ENCODE measurements around the gene EXOC4.
"Not testable (repeated sequence)": the region's sequence is repeated elsewhere in the genome, so short reads cannot be mapped to it uniquely, and the experiment has no call there.

The EXOC4 gene

DNA sequence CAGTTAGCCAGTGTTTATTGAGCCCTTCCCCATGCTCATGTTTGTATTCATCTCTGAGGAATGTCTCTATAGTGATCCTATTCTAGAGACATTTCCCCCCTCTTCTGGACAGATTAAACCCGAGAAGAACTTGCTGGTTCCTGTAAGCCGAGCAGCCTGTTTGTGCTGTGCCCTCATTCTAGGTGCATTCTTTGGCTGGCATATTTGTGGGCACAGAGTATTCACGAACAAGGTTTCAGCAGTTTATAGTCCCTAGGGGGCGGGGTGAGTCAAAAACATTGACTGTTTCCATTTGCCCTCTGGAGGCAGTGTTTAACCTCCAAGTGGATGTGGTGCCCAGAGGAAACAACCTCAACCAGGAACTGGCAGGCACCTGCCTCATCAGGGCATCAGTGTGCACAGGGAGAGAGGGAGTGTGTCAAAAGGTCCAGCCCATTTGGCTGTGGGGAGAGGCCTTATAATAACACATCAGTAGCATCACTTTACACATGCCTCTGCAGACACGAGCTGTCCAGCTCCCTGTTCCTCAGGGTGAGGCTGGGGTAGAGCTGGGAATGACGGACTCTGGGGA, 600.9 kb downstream of the EXOC4 start:
- DNase-seq, result peak; percentile 81

DNA sequence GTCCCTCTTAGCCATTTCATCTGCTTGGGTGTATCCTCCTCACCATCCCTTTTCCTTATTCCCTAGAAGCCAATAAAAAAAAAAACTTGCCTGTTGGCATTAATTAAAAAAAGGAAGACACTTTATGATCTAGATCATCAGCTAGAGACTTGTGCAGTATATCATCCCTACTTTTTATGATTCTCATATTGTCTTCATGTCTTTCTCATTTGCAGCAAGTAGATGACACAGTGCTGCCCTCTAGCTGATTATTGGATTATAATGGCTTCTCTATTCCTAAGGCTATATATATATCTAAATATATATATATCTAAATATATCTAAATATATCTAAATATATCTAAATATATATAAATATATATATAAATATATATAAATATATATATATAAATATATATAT, 601.9 kb downstream of the EXOC4 start:
- DNase-seq, result no peak

DNA sequence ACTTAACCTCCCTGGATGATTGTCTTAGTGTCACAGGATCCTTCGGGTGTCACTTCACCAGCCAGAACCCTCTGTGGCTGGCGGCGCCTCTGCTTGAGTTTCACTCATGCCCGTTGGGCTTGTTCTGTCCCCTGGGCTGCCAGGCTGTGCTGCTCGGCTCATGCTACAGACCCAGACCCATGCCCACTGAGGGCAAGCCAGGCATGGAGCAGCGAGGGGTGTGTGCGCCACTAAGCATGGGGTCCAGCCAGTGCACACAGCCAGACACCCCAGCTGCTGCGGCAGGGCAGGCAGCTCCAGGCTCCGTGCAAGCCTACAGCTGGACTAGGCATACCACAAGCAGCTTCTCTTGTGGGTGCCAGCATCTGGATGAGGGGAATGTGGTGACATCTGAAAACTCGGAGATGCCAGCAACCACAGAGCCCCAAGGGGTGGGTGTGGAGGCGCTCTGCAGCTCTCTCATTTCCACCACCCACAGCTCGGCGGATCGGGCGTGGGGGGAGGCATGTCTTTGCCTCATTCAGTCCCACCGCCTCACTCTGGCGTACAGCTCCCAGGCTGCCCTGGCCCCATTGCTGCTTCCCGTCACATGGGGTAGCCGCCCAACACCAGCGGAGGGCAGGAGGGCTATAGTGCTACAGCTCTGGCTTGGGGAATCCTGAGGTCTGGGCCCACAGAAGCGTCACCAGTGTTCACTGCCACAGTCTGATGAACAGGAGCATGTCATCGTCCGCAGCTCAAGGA, 604.7 kb downstream of the EXOC4 start:
- no peak for DNase-seq

DNA sequence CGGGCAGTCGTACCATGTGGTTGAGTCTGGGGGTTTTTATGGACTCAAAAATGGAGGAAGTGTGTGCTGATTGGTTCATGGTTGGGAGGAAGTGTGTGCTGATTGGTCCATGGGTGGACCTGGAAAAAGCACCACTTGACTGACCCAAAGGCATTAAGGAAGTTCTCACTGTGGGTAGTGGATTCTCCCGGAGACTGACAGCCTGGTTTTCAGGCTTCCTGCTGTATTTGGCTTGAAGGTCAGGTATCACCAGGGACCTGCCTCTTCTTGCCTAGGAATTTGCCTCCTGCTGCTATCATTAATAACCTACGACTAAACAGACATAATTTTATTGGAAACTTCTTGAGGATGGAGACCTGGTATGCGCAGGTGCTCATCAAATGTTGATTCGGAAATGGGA, 605.4 kb downstream of the EXOC4 start:
- DNase-seq, result no peak

DNA sequence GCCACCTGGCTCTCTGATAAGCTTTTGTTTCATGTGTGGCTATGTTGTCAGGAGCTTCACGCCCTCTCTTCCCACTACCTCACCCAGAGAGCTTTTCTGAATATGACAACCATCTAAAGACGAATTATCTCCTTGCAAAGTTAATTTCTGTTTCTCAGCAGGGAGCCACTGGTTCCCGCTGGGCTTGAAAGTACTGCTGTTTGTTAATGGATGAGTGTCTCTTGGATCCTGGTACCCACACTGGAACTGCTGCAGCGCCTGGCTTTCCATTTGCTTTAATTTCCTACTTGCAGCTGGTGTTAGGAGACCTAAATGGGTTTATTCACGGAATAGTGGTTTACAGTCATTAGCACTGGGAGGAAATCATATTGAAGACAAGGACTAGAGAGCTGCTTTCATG, 606.4 kb downstream of the EXOC4 start:
- DNase-seq, result peak; percentile 40

DNA sequence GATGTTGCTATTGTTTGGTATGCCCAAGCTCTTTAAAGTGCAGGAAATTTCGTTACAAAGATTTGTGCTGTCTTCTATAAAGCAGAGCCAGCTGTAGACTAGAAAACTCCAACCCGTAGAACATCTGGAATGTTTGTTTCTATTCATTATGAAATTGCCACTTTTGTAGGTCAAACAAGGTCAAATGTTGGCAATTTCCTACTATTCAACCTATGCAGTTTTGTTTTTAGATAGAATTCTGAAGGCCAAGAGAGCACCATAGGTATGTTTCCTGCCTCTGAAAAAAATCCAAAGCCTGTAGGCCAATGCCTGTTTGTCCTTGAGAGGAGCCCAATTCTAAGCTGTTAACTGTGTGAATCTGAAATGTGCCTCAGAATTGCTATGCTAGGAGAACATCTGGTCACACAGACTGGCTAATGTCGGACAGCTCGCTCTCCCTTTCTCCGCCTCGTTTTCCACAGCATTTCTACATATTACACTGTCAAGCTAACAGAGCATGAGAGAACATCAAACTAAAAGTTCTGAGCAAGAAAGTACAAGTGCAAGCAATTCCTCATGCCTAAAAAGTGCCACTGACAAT, 607.1 kb downstream of the EXOC4 start:
- DNase-seq, result no peak

DNA sequence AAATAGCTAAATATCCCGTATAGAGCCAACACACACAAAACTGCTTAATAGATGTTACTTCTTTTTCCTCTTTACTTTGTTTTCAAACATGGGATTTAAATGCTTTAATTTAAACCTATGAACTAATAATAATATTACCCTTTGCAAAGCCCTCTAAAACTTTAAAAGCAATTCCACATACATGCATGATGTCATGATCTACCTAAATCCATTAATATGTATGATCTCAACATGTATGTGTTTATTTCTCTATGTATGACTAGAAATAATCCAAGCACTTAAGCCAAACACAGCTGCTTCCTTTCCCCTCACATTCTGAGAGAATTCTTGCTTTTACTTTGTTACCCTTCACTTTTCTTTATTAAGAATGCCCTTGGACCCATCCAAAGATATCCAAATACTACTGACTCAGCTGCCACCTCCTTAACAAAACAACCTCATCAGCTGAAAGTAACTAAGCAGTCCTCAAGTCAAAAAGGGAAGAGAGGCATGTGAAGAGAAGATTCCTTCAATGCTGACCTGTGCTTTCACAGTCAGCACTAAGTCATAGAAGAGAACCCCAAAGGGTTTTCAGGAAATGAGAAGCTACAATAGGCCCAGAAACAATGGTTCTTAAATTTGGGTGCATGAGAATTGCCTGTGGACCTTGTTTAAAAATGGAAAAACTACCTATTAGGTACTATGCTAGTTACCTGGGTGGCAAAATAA, 607.9 kb downstream of the EXOC4 start:
- no peak for DNase-seq

DNA sequence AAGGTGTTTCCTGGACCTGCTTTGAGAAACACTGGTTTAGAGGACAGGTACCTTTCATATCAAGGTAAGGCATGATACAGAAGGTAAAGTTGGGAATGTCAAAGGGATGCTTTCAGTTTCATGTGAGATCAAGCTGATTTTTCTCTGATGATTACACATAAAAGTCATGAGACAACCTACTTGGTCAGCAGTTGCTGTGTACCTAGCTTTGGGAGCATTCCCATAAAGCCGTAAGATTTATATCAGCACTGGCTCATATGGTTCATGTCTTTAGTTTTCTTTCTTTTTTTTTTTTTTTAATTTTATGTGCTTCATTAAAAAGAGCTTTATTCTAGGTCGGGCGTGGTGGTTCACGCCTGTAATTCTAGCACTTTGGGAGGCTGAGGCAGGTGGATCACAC, 609.0 kb downstream of the EXOC4 start:
- DNase-seq, result no peak

DNA sequence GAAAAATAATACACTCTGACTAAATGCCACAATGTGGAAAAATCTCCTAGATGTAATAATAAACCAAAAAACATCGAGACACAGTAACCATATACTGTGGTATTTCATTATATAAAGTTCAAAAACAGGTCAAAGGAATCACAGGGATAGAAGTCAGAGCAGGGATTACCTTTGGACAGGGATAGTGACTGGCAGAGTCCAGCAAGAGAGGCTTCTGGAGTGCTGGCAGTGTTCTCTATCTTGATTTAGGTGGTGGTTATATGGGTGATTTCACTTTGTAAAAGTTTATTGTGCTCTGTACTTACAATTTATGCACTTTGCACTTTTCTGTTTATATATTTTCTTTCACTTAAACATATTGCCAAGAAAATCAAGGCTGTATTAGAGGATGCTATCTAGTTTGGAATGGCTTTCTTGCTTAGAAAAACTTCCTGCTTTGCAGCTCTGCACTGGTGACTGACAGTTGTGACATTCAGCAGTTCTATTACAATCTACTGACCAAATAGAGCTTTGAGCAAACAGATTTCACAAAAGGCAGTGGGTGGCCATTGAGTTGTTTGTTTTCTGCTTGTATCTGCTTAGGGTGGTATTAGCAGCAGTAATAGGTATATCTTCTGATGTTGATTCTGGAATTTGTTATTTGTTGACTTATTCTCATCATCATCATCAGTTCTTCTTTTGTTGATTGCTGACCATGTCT, 610.6 kb downstream of the EXOC4 start:
- DNase-seq, result no peak

DNA sequence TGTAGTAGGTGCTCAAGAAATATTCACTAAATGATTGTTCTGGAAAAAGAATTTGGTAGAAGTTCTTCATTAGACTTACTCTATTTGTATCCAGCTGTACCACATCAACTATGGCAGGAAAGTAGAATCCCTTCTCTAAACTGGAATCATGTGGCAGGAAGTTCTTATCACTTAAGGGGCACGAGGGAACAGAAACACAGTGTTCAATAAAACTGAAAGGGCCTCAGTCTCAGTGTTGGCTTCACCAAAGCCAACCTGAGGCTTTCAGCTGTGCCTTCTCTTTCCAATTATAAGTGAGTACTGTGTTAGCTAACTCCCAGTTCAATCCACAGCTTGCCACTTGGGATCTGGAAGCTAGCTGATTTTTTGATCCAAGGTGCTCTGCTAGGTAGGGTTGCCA, 616.7 kb downstream of the EXOC4 start:
- DNase-seq, result no peak

DNA sequence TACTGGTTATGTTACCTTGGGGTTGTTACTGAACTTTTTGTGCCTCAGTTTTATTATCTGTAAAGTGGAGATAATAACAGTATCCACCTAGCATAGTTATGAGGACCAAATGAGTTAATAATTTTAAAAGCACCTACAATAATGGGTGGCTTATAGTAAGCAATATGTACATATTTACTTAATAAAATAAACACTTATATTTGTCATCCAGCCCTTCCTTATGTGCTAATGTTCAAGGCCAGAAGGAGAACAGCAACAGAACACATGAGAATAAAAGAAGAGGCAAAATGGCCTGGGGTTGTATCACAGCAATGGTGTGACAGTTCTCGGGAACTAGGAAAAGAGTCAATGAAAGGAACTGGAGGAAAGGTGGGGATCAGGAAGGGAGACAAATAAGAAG, 618.9 kb downstream of the EXOC4 start:
- DNase-seq, result peak; percentile 60

DNA sequence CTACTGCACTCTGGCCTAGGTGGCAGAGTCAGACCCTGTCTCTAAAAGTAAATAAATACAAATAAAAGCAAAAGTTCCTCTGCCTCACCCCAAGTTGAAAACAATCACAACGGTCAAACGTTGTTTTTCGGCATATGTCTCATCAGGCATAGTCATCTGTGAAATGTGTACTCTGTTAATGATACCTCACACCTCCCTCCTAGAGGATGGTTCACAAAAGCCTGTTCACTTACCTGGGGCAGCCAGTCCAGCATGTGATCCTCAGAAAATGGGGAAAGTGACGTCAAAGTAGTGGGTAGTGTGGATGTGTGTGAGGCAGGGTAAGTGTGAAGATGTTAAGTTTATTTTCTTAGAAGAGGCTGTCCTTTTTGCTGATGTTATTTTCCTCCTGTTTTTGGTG, 620.3 kb downstream of the EXOC4 start:
- DNase-seq, result no peak

DNA sequence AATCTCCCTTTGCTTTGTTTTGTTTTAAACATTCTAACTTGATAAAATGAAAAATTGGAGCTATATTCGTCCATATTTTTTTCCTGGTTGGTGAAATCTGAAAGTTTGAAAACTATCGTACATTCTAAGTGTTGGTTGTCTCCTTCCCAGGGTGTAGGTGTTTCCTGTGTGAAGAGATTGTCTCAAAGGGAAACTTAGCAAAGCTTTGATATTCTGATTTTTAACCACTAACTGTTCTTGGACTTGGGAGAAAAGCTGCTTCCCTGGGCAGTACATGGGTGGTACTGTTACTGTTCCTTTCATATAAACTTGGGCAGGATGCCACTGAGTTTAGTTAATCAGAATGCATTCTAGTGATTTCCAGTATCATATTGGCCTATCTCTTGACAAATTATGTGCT, 620.8 kb downstream of the EXOC4 start:
- DNase-seq, result no peak

DNA sequence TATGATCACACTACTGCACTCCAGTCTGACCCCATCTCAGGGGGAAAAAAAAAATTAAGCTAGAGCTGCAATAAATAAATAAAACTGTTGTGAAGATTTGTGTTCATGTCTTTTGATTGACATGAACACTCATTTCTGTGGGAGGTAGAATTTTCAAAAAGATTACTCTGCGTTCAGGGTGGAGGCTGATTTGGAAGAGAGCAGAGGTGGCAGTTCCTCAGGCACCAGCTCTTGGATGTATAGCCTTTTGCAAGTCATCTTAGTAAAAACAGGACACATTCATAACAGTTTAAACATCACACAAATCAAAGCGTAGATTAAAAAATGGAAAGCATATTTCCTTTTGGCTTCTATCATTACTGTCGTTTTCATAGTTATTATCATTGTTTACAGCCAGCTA, 630.7 kb downstream of the EXOC4 start:
- no peak for DNase-seq

DNA sequence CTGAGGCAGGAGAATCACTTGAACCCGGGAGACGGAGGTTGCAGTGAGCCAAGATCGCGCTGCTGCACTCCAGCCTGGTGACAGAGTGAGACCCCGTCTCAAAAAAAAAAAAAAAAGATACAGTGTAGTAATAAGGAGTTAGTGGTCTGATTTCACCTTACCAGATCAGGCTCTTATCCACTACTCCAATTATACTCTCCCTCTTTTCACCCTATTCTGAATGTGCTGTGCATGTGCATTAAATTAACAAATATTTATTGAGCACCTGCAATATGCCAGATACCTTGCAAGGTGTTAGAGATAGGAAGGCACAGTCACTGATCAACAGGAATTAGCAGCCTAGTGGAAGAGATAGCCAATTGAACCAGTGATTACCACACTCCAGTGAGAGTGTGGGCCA, 632.3 kb downstream of the EXOC4 start:
- no peak for DNase-seq

DNA sequence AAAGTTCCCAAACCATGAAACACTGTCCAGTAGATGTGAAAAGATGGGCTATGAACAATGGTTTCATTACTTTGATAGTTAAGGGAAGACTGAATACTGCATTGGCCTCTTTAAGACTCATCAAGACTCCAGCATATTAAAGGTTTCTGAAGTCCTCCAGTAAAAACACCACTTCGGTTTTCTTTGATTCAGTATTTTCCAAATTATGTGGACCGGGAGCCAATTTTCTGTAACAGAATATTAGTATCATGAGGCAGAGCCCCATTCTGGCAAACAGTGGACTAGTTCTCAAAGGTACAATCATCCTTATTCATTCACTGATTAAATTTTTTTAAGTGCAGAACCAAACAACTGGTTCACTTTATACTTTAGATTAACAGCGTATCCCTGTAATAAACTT, 633.2 kb downstream of the EXOC4 start:
- DNase-seq, result no peak

DNA sequence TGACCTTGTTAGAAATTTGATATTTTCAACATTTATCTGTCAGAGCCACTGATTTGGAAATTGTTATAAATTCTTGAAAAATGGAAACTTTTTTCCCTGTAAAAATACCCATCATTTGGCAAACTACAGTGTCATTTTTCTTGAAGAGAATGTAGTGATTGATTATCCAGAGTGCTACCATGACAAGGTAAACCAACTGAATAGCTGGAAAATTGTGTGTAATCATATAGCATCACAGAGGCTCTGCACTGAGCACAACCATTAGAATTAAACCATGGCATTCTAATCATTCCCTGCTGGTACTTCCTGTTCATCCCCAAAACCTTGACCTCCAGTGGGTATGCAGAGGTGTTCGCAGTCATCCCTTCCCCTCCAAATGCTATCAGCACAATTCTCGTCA, 633.9 kb downstream of the EXOC4 start:
- no peak for DNase-seq

DNA sequence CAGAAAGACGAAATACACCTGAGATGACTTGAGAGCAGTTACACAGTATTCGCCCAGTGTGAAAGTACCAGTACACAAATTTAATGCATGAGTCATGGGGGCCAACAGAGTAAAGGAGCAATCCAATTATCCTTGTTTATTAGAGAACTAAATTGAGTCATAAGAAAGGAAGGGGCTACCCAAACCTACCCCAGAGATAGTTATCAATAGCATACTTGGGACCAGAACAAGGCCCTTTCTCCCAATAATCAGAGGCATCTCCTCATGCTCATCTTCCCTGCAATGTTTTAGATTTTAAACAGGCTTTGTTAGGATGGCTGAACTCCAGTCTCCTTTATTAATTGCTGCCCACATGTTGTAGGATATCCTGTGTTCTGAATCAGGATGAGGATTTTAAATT, 634.6 kb downstream of the EXOC4 start:
- no peak for DNase-seq

DNA sequence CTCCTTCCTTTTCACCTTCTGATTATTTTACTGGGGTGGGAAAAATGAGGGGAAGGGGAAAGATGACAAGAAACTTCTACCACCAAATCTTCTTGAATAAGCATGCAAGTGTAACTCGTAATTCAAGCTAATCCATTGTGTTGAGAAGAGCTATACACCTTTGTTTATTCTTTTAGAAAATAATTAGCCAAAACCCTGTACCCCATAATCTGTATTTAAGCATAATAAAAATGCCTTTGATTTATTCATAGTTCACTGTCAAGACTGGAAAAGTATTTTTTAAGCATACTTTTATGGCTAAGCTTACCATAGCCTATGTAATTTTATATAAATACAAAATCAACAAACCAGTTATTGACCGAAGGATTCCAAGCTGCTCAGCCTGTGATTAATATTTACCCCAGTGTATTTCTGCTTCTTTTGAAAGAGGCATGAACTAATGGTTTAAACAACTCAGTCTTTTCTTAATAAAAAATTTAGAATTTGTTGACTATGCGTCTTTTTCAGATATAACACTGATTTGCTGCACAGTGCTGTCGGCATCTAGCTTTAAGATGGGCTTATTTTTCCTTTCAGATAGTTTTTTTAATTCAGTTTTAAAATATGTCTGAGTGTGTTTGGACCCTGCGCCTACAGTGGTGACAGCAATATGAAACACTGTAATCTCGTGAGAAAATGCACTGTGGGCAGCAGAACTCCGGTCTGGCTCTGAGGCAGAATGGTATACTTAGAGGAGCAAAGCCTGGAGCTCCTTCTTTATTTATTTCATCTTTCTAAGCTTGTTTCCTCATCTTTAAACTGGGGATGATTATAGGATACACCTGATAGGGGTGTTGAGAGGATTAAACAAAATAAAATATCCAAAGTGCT, 635.4 kb downstream of the EXOC4 start:
- DNase-seq, result no peak

DNA sequence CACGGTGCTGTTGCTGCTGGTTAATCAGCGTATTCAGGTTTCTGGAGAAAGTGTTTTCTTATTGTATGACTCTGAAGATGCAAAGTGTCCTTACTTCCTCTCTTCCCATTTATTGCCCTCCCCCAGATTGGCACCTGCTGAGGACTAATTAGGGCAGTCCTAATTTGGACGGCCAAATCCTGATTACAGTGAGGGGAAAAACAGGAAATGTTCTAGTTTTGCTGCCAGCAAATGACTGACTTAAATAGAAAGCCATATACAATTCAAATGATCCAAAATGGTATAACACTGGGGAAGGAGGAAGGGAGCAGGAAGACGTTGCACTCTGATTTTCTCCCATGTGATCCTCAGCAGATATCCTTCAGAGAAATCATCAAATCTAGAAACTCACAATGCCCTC, 651.9 kb downstream of the EXOC4 start:
- no peak for DNase-seq

DNA sequence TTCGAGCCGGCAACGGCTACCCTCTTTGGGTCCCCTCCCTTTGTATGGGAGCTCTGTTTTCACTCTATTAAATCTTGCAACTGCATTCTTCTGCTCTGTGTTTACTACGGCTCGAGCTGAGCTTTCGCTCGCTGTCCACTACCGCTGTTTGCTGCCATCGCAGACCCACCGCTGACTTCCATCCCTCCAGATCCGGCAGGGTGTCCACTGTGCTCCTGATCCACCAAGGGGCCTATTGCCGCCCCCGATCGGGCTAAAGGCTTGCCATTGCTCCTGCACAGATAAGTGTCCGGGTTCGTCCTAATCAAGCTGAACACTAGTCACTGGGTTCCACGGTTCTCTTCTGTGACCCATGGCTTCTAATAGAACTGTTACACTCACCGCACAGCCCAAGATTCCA, 653.7 kb downstream of the EXOC4 start:
- DNase-seq, result not testable (repeated sequence)

DNA sequence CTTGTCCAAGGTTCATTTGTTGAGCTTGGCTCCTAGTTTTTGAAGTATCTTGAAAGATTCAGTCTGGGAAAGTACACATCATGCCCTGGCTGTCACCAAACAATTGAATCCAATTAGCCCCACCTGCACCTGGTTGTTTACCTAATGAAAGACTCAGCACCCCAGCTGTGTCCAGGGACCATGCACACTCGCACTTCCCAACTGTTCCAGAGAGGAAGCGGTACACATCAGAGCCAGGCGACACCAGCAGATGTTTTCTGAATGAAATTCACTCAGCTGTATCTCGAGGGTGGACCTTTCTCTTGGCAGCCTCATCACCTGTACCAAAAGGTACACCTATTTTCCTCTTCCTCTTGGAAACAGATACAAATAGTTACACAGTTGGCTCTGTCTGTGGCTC, 657.9 kb downstream of the EXOC4 start:
- DNase-seq, result peak; percentile 55
